ENCODE data around the gene SLC44A2.

DNA sequence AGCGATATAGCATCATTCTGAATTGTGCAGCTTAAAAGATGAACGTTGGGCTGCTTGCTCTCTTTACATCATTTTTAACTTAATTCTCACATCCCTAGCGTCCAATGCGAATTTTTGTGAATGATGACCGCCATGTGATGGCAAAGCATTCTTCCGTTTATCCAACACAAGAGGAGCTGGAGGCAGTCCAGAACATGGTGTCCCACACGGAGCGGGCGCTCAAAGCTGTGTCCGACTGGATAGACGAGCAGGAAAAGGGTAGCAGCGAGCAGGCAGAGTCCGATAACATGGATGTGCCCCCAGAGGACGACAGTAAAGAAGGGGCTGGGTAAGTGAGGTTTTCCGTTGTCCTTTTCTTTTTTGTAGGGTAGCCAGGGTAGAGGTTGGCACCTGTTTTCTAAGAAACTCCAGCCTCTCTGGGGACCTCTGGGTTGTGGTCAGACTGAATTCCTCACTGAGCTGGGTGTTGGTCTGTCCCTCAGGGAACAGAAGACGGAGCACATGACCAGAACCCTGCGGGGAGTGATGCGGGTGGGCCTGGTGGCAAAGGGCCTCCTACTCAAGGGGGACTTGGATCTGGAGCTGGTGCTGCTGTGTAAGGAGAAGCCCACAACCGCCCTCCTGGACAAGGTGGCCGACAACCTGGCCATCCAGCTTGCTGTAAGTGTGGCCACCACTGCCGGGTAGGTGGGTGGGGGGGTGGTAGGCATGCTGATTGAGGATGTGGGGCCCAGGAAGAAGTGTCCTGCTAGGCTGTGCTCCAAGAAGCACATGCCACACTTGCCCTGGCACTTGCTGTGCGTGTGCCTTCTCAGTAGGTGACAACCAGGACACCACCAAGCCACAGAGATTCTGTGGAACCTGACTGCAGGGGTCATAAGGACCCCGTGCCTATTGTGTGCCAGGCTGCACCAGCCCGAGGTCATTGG, 45.8 kb downstream of the SLC44A2 start:
- TF ChIP-seq, protein P1, sequence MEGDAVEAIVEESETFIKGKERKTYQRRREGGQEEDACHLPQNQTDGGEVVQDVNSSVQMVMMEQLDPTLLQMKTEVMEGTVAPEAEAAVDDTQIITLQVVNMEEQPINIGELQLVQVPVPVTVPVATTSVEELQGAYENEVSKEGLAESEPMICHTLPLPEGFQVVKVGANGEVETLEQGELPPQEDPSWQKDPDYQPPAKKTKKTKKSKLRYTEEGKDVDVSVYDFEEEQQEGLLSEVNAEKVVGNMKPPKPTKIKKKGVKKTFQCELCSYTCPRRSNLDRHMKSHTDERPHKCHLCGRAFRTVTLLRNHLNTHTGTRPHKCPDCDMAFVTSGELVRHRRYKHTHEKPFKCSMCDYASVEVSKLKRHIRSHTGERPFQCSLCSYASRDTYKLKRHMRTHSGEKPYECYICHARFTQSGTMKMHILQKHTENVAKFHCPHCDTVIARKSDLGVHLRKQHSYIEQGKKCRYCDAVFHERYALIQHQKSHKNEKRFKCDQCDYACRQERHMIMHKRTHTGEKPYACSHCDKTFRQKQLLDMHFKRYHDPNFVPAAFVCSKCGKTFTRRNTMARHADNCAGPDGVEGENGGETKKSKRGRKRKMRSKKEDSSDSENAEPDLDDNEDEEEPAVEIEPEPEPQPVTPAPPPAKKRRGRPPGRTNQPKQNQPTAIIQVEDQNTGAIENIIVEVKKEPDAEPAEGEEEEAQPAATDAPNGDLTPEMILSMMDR (conservative IDR thresholded peaks at IDR 0.05 in 1 of 2, IDR thresholded peaks at IDR 0.05 in 1 of 2; ENCODE audit: low read depth in 1 of 2, low read length in 2 of 2) = no peak
- no peak for TF ChIP-seq EZH2 (IDR thresholded peaks at IDR 0.05; ENCODE audit: low read length, missing control alignments)

All from fibroblast of lung (primary cell).